H1 (cell line): Measurements from ENCODE around the gene ETF1. TPM values are rescaled to one million over a fixed set of nuclear protein-coding genes. Genes with fewer than 3 reads are reported as not detected.

ENCODE experiments used
- CTCF ChIA-PET: fragments of 300-600 bp; sonication (Branson Sonifier 250); formaldehyde crosslinking; loops from one replicate; lab custom pipeline; 2021; ENCODE audit not compliant: partially characterized antibody; lab: Charles Lee
- POLR2A ChIA-PET: fragments of 300-600 bp; sonication (Branson Sonifier 250); formaldehyde crosslinking; loops from one replicate; lab custom pipeline; 2021; ENCODE audit warnings: inconsistent platforms; ENCODE audit not compliant: partially characterized antibody; lab: Charles Lee
- DNase-seq, 2 experiments: peaks; one replicate each; pipeline versions ENCODE4 v3.0.0 to v3.0.0-alpha.2; 2010 to 2022; ENCODE audit warnings: low spot score in 2 of 2, low read depth in 1 of 2, mixed read lengths in 1 of 2
- FAIRE-seq: peaks from 2 replicates; lab custom pipeline; 2011; peaks lifted over from hg19 to GRCh38; lab: Jason Lieb, UNC
- H2AFZ ChIP-seq: 2 replicates; pipeline ENCODE4 v1.8.1; 2012; ENCODE audit warnings: low read length, inconsistent platforms
- H2AK5ac ChIP-seq: 2 replicates; pipeline ENCODE4 v1.6.1; 2013; ENCODE audit warnings: low read depth, low read length
- H2BK120ac ChIP-seq: replicated peaks from 2 replicates; pipeline ENCODE3; 2013; ENCODE audit warnings: low read depth, low read length, inconsistent platforms
- H2BK12ac ChIP-seq: 2 replicates; pipeline ENCODE4 v1.6.1; 2013; ENCODE audit warnings: low read depth, low read length
- H2BK15ac ChIP-seq: 2 replicates; pipeline ENCODE4 v1.6.1; 2013; ENCODE audit warnings: low read length
- H2BK20ac ChIP-seq: 2 replicates; pipeline ENCODE4 v1.6.1; 2013; ENCODE audit warnings: low read length
- H2BK5ac ChIP-seq: 2 replicates; pipeline ENCODE4 v1.6.1; 2013; ENCODE audit warnings: low read depth, low read length
- H3K14ac ChIP-seq: 2 replicates; pipeline ENCODE4 v1.6.1; 2013; ENCODE audit warnings: inconsistent platforms; ENCODE audit not compliant: insufficient read length
- H3K18ac ChIP-seq: 2 replicates; pipeline ENCODE4 v1.6.1; 2013; ENCODE audit warnings: low read length; ENCODE audit errors: extremely low read depth
- H3K23ac ChIP-seq: 2 replicates; pipeline ENCODE4 v1.6.1; 2013; ENCODE audit warnings: inconsistent platforms; ENCODE audit not compliant: insufficient read length
- H3K23me2 ChIP-seq: 2 replicates; pipeline ENCODE4 v1.6.1; 2013; ENCODE audit warnings: low read depth, low read length
- H3K27ac ChIP-seq: 2 replicates; pipeline ENCODE4 v1.6.1; 2011; ENCODE audit warnings: low read depth, low read length, inconsistent platforms
- H3K27me3 ChIP-seq, 4 experiments: replicated peaks in 1 of 4; 1 replicate in 1 of 4; 2 replicates in 3 of 4; pipeline versions ENCODE4 v1.6.1 to v1.8.1; 2011 to 2013; ENCODE audit warnings: low read length in 3 of 4, mild to moderate bottlenecking in 3 of 4, inconsistent platforms in 2 of 4, mixed read lengths in 2 of 4, moderate library complexity in 1 of 4; ENCODE audit not compliant: control insufficient read depth in 3 of 4, insufficient read depth in 3 of 4; ENCODE audit errors: extremely low read depth in 1 of 4
- H3K36me3 ChIP-seq, 4 experiments: 2 replicates each; pipeline versions ENCODE4 v1.6.1 to v1.8.1; 2011 to 2013; ENCODE audit warnings: mild to moderate bottlenecking in 4 of 4, low read length in 3 of 4, moderate library complexity in 2 of 4, control low read depth in 1 of 4, inconsistent platforms in 1 of 4; ENCODE audit not compliant: insufficient read depth in 4 of 4, control insufficient read depth in 2 of 4
- H3K4ac ChIP-seq: replicated peaks from 2 replicates; pipeline ENCODE3; 2013; ENCODE audit warnings: low read length, low read depth, mixed read lengths, inconsistent platforms; ENCODE audit not compliant: insufficient read length
- H3K4me1 ChIP-seq, 4 experiments: replicated peaks in 1 of 4; 1 replicate in 1 of 4; 2 replicates in 3 of 4; pipeline versions ENCODE4 v1.6.1 to v1.8.1; 2011 to 2013; ENCODE audit warnings: low read length in 3 of 4, inconsistent platforms in 2 of 4, mixed read lengths in 1 of 4; ENCODE audit not compliant: insufficient read depth in 4 of 4, control insufficient read depth in 3 of 4
- H3K4me2 ChIP-seq, 2 experiments: 2 replicates each; pipeline versions ENCODE4 v1.6.1 to v1.8.1; 2011 to 2013; ENCODE audit warnings: low read depth in 2 of 2, low read length in 2 of 2, control low read depth in 1 of 2, inconsistent platforms in 1 of 2, mild to moderate bottlenecking in 1 of 2; ENCODE audit not compliant: insufficient read depth in 1 of 2
- H3K4me3 ChIP-seq, 4 experiments: fragments of 200-600, 300-600 bp in 1 of 4; sonication (generic), shearing (Covaris generic), sonication (Bioruptor Twin) in 1 of 4; 2 replicates each; pipeline versions ENCODE4 v1.5.1 to v1.8.1; 2011 to 2016; ENCODE audit warnings: low read length in 4 of 4, low read depth in 3 of 4, control low read depth in 2 of 4, inconsistent platforms in 2 of 4, mild to moderate bottlenecking in 2 of 4, mixed read lengths in 1 of 4, moderate library complexity in 1 of 4; ENCODE audit not compliant: insufficient read depth in 2 of 4; ENCODE audit errors: extremely low read depth in 1 of 4
- H3K56ac ChIP-seq: replicated peaks from 2 replicates; pipeline ENCODE3; 2013; ENCODE audit warnings: low read depth, mild to moderate bottlenecking, mixed read lengths, low read length, inconsistent platforms; ENCODE audit not compliant: insufficient read length
- H3K79me1 ChIP-seq: 2 replicates; pipeline ENCODE4 v1.6.1; 2013; ENCODE audit warnings: low read depth, low read length, control low read depth
- H3K79me2 ChIP-seq, 2 experiments: 2 replicates each; pipeline versions ENCODE4 v1.6.1 to v1.8.1; 2012 to 2013; ENCODE audit warnings: low read length in 2 of 2, mild to moderate bottlenecking in 2 of 2, inconsistent platforms in 1 of 2; ENCODE audit not compliant: insufficient read depth in 2 of 2, control insufficient read depth in 1 of 2
- H3K9ac ChIP-seq, 4 experiments: replicated peaks in 1 of 4; 1 replicate in 1 of 4; 2 replicates in 3 of 4; pipeline versions ENCODE4 v1.6.1 to v1.8.1; 2011 to 2013; ENCODE audit warnings: low read depth in 3 of 4, low read length in 3 of 4, control low read depth in 2 of 4, mild to moderate bottlenecking in 2 of 4, moderate library complexity in 2 of 4, inconsistent platforms in 1 of 4; ENCODE audit errors: extremely low read depth in 1 of 4
- H3K9me3 ChIP-seq, 2 experiments: 2 replicates each; pipeline versions ENCODE4 v1.6.1 to v1.8.1; 2012 to 2013; ENCODE audit warnings: mild to moderate bottlenecking in 2 of 2, moderate library complexity in 2 of 2, control low read depth in 1 of 2, inconsistent platforms in 1 of 2, low read depth in 1 of 2, low read length in 1 of 2, mixed read lengths in 1 of 2; ENCODE audit not compliant: insufficient read depth in 2 of 2
- H4K20me1 ChIP-seq, 2 experiments: replicated peaks in 1 of 2; 2 replicates each; pipeline versions ENCODE3 to v1.8.1; 2011 to 2013; ENCODE audit warnings: inconsistent platforms in 2 of 2, low read length in 2 of 2, mild to moderate bottlenecking in 1 of 2; ENCODE audit not compliant: insufficient read depth in 2 of 2, control insufficient read depth in 1 of 2
- H4K5ac ChIP-seq: 2 replicates; pipeline ENCODE4 v1.6.1; 2013; ENCODE audit warnings: low read length, low read depth, mixed read lengths, inconsistent platforms; ENCODE audit not compliant: insufficient read length
- H4K8ac ChIP-seq: 2 replicates; pipeline ENCODE4 v1.8.0; 2013; ENCODE audit warnings: mild to moderate bottlenecking, moderate library complexity, low read length, inconsistent platforms; ENCODE audit not compliant: insufficient read depth; ENCODE audit errors: extremely low read depth
- H4K91ac ChIP-seq: replicated peaks from 2 replicates; pipeline ENCODE3; 2013; ENCODE audit warnings: low read length, mixed read lengths, inconsistent platforms; ENCODE audit not compliant: insufficient read length
- EGR1 ChIP-seq: IDR thresholded peaks from 2 replicates; pipeline ENCODE4 v1.6.1; 2011; ENCODE audit warnings: low read depth, low read length, borderline replicate concordance
- KDM4A ChIP-seq: IDR thresholded peaks from one replicate; pipeline ENCODE4 v1.7.1; 2012; ENCODE audit warnings: low read depth, mild to moderate bottlenecking, moderate library complexity, low read length, inconsistent platforms; ENCODE audit not compliant: severe bottlenecking
- PHF8 ChIP-seq: fragments of 200-600 bp; sonication (generic); conservative IDR thresholded peaks from 2 replicates; pipeline ENCODE4 v1.7.1; 2012; ENCODE audit warnings: low read depth, mild to moderate bottlenecking, inconsistent platforms, low read length, moderate library complexity
- RFX5 ChIP-seq: IDR thresholded peaks from 2 replicates; pipeline ENCODE4 v1.6.1; 2011; ENCODE audit warnings: low read depth, low read length, improper control_type of control experiment, borderline replicate concordance
- RNF2 ChIP-seq: fragments of 200-900, 300-1000 bp; sonication (generic); IDR thresholded peaks from 2 replicates; pipeline ENCODE4 v1.7.1; 2016; ENCODE audit warnings: borderline replicate concordance, low read depth, mild to moderate bottlenecking, antibody characterized with exemption, low read length; ENCODE audit not compliant: poor library complexity, severe bottlenecking; ENCODE audit errors: missing control alignments
- SAP30 ChIP-seq: fragments of 300-600 bp; sonication (generic); IDR thresholded peaks from 2 replicates; pipeline ENCODE4 v1.7.1; 2012; ENCODE audit warnings: low read length, moderate library complexity, mild to moderate bottlenecking, inconsistent platforms; ENCODE audit not compliant: insufficient read depth, insufficient replicate concordance
- SP2 ChIP-seq: IDR thresholded peaks from 2 replicates; pipeline ENCODE4 v1.6.1; 2012; ENCODE audit warnings: mild to moderate bottlenecking, low read length, inconsistent platforms
- USF2 ChIP-seq: IDR thresholded peaks from 2 replicates; pipeline ENCODE4 v1.6.1; 2011; ENCODE audit warnings: low read length, improper control_type of control experiment
- WGBS, 2 experiments: shearing (Covaris generic) in 1 of 2; methylation state at CpG; one replicate each; pipeline versions ENCODE4 v1.1.6 to v1.1.7; 2013 to 2015; ENCODE audit warnings: low lambda C conversion rate in 2 of 2, mixed read lengths in 2 of 2, inconsistent platforms in 1 of 2, low coverage in 1 of 2, missing lambda C conversion rate in 1 of 2; ENCODE audit not compliant: insufficient replicate concordance in 2 of 2, insufficient coverage in 1 of 2, insufficient read length in 1 of 2; ENCODE audit errors: extremely low coverage in 1 of 2, missing lambda C conversion rate in 1 of 2; 5-methylcytosine and 5-hydroxymethylcytosine counted together
- polyA plus RNA-seq, 7 experiments: library from polyadenylated mRNA; depleted of rRNA in 3 of 7; stranded (reverse) in 5 of 7; unstranded in 2 of 7; fragments of >200 nt in 5 of 7; fragments of 200-250 nt in 2 of 7; gene quantifications; 1 replicate in 5 of 7; 2 replicates in 1 of 7; 4 replicates in 1 of 7; pipeline versions ENCODE4 v1.2.1 to v1.2.3, GENCODE V29; 2011 to 2013; ENCODE audit warnings: missing spikeins in 2 of 7, mixed read lengths in 2 of 7
- total RNA-seq: library from RNA; stranded (reverse); fragmentation: NEBNext Ultra II Directional; extraction: Animal tissue kit (Norgen Biotek cat#: 25700); gene quantifications from 2 replicates; pipeline ENCODE4 v1.2.1, GENCODE V29; 2021

ETF1 gene
- total and polyA plus RNA-seq, 2 of the 8 experiments (the other 6 are each of a cell fraction or from before 2014, with no cell fraction given) = 50.5 to 168 TPM

DNA sequence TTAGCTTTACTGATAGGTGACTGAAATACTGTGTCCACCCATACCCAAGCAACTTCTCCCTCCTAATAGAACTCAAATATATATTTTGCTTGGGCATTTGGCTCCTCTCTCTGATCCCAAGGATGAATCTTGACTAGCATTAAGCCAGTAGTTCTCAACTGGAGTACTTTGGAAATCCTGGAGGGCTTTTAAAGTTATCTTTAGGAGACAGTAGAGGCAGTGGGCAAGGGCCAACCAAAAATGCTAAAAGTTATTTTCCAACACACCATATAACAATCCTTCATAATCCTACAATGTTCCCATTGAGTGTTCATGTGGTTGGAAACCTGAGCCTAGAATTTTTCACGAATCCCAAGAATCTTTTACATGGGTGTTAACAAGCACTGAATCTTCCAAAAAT lies 11.1 kb upstream of the ETF1 start:
- POLR2A ChIA-PET = interaction anchor here (1.3 to 26.9 kb wide), 3 partner anchors 11 to 184 kb away, joined by 3 to 1018 read pairs (median 71); partner anchors contain the start of genes ETF1 and HSPA9
- DNase-seq (no peak), FAIRE-seq (no peak)
- Histone ChIP-seq H3K36me3 (peaks cover 28 to 59% (median 45%) of the 10 kb centered on the region in 4 experiments), H3K9ac (no peak overlapping the region), H2AFZ (no peak overlapping the region), H2AK5ac (no peak overlapping the region), H4K91ac (no peak overlapping the region), H3K18ac (no peak overlapping the region), H3K4ac (no peak overlapping the region), H2BK15ac (no peak overlapping the region), H2BK5ac (no peak overlapping the region), H2BK120ac (no peak overlapping the region), H4K20me1 (peaks cover 4 to 10% of the 10 kb centered on the region in 2 experiments), H3K27me3 (no peaks in the 10 kb centered on the region), H3K23ac (no peak overlapping the region), H3K23me2 (no peaks in the 10 kb centered on the region), H3K14ac (no peak overlapping the region), H3K4me2 (no peak overlapping the region), H3K4me3 (no peak overlapping the region), H3K79me1 (no peaks in the 10 kb centered on the region; the same call in 1 of the 2 replicates), H3K4me1 (no peaks in the 10 kb centered on the region), H3K9me3 (no peaks in the 10 kb centered on the region), H3K56ac (no peak overlapping the region), H3K27ac (no peak overlapping the region), H4K8ac (no peak overlapping the region), H3K79me2 (peaks cover 0 to 9% of the 10 kb centered on the region in 2 experiments; a peak in 2 of 4 replicates), H4K5ac (no peak overlapping the region), H2BK20ac (no peak overlapping the region), H2BK12ac (no peak overlapping the region)
- no peak for TF ChIP-seq USF2
- TF ChIP-seq PHF8 = no peak
- no peak for TF ChIP-seq RNF2
- TF ChIP-seq SP2 = no peak
- TF ChIP-seq EGR1 = no peak
- TF ChIP-seq KDM4A = no peak
- no peak for TF ChIP-seq RFX5
- no peak for TF ChIP-seq SAP30
- 91% methylated on average over 1 of the region's 1 CpG; no CpG with 5 or more reads in 1 of the 2 experiments for WGBS, 2 experiments
- CTCF ChIA-PET = no interaction called here
